NCI-H345 treated with DMSO at 0.1 percent for 48 hours (cell line): ENCODE data around the gene KCNE4.

Source experiments
- DNase-seq: peaks from one replicate; lab custom pipeline; 2025; ENCODE audit not compliant: unreplicated experiment; lab: John Stamatoyannopoulos, UW

KCNE4 gene

DNA sequence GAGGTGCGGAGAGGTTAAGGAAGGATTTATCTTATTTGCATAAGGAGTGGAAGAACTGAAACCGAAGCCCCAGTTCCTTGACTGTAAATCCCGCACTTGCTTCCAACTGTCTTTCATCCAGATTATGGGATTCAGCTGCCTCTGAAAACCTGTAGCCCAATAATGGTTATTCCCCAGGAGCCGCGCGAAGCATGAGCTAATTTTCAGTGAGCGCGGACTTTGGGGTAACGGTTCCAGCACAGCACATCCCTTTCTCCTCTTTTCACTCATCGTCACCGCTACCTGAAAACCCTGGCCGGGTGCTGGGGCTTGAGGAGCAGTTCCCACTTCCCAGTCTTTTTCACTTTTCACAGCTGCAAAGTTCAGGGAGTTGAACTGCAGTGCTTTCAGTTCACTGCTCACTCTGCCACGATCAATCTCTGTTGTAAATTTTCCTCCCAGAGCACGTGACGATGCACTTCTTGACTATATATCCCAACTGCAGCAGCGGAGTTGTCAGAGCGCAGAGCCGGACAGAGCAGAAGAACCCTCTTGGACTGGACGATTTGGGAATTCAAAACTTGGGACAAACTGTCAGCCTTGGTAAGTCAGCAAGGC lies at the start of gene KCNE4:
KCNE4 (plus strand) TSS at position 498 of the 597 bp plus-strand sequence. CDS start 641 bp downstream, outside the sequence.
- no peak for DNase-seq

GRCh38 chr2:223003191-223003590 lies 48.8 kb upstream of the KCNE4 start:
- DNase-seq = no peak

- no peak for DNase-seq
Measured at GRCh38 chr2:223005496-223005895, 46.5 kb upstream of the KCNE4 start.

GRCh38 chr2:223007531-223007930 lies 44.5 kb upstream of the KCNE4 start:
- no peak for DNase-seq

GRCh38 chr2:223008162-223008561 lies 43.8 kb upstream of the KCNE4 start:
- DNase-seq = no peak

DNA sequence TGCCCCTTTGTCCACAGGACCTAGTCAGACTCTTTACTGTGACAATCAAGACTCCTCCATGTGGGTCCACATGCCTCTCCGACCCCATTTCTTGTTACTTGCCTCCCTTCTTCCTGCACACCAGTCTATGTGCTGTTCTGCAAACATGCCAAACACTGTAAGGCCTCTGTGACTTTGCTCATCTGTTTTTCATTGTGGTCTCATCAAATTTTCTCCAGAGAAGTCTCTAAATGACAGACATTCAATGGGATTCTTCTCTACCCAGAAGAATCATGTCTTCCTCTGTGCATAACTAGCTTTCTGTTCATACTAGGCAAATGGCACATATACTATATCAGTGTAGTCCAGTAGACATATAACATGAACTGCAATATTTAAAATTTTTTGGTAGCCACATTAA lies 43.0 kb upstream of the KCNE4 start:
- no peak for DNase-seq

GRCh38 chr2:223010641-223011040 lies 41.3 kb upstream of the KCNE4 start:
- no peak for DNase-seq

- no peak for DNase-seq
Measured at GRCh38 chr2:223012291-223012690, 39.7 kb upstream of the KCNE4 start.

- DNase-seq = peak; percentile 76
Measured at GRCh38 chr2:223019390-223019930, 32.5 kb upstream of the KCNE4 start.

- DNase-seq = no peak
Measured at GRCh38 chr2:223019987-223020717, 31.8 kb upstream of the KCNE4 start.

GRCh38 chr2:223020971-223021675 lies 30.9 kb upstream of the KCNE4 start:
- no peak for DNase-seq

DNA sequence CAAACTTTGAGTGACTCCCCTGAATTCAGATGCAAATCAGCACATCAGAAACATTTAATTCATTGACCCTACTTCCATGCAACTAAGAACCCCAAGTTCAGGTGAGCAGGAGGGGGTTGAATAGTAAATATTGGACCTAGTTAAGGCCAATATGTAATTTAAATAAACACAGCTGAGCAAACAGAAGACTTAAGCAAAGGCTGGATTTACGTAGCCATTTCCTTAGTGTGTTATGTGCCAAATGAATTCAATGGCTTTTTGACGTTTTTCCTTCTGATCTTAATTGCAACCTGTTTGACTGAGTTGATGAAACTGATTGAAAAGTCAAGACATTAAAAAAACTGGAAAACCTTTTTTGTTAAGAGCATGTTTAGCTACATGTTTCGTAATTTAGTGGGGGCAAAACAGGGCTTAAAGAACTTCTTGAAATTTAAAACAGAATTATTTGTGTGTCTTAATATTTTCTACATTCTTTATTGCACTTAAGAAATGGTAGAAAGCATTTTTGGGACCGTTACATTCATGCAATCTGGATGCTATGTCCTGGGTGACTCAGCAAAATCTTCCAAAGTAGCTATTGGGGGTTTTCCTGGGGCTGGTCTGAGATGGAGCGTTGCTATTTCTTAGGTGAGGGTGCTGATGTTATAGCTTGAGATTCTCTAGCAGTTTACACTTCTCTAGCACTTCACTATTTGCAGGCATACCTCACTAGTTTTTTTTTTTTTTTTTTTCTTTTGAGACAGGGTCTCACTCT lies 25.5 kb upstream of the KCNE4 start:
- peak; percentile 47 for DNase-seq

GRCh38 chr2:223027442-223027841 lies 24.5 kb upstream of the KCNE4 start:
- DNase-seq = no peak

DNA sequence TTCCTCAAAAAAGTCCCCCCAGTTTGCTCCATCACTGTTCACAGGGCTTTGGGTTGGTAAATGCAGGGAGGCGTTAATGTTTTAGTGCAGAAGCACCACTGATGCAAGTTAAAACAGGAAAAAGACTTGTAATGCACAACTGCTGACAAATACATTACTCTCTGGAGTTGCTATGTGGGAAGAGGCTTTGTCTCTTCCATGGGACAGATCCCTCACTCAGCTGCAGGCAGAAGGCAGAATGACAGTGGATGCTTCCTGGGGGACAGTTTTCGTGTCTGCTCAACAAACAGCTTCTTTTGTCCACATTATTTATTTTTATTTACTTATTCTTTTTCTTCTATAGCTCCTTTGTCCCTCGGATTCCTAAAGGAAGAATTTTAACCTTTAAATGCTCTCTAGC lies 22.7 kb upstream of the KCNE4 start:
- no peak for DNase-seq

DNA sequence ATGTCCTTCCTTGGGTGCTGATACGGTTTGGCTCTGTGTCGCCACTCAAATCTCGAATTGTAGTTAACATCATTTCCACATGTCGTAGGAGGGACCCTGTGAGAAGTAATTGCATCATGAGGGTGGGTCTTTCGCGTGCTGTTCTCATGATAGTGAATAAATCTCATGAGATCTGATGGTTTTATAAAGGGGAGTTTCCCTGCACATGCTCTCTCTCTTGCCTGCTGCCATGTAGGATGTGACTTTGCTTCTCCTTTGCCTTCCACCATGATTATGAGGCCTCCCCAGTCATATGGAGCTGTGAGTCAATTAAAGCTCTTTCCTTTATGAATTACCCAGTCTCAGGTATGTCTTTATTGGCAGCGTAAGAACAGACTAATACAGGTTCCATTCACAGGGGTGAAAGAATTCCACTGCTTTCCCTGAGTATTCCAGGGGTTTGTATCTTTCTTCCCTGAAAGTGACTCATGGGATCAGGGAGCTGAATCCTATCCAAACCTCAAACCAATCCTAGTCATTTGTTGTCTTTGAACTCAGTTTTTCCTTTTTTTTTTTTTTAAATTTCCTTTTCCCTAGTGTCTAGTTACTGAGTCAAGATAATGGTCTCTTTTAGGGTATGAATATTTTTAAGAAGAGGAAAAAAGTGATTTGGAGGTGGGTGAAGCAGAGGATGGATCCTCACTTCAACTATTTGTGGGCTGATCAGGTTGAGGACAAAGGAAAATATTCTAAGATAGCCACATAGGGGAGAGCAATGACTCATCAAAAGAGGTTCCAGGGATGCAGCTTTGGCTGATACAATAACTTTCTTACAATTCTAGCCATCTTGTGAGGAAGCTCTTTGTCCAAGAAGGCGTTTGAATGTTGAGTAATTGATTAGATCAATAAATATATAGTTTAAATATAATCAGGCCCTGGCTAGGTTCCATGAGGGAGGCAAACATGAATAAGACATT lies 19.5 kb upstream of the KCNE4 start:
- no peak for DNase-seq

GRCh38 chr2:223034221-223034975 lies 17.6 kb upstream of the KCNE4 start:
- DNase-seq = no peak

GRCh38 chr2:223036790-223037444 lies 15.1 kb upstream of the KCNE4 start:
- no peak for DNase-seq

DNA sequence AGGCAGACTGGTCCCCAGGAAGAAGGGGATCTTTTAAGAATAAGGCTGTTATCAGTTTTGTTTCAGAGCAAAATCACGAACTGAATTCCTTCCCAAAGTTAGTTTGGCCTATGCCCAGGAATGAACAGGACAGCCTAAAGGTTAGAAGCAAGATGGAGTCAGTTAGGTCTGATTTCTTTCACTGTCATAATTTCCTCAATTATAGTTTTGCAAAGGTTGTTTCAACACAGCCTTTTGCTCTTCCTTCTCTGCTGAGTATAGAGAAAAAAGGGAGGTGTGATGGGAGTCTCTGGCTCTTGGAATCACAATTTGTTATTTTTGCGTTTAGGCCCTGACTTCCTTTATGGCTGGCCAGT lies 14.6 kb upstream of the KCNE4 start:
- DNase-seq = no peak

DNA sequence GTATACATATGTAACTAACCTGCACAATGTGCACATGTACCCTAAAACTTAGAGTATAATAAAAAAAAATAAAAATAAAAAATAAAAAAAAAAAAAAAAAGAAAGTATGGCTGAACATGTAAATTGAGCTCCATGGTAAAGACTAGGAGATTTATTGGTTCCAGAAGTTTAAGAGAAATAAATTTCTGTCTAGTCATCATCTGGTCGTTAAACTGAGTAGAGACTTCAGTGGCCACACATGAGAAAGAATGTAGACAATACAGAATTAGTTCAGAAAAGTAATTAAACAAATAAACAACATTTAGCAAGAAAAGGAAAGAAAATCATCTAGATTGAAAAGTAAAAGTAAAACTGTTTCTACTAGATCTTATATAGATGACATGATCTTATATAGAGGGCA lies 12.4 kb upstream of the KCNE4 start:
- no peak for DNase-seq
